ENCODE results near the gene PBX3. TPM values are rescaled to one million over a fixed set of nuclear protein-coding genes. Genes with fewer than 3 reads are reported as not detected.
A peak's percentile ranks its signal among the peaks of the same experiment; 100 is the strongest.

Gene PBX3
- total RNA-seq, 1 donor from 2014 or later: 10.6 TPM

- no peaks in the 10 kb centered on the region for H3K36me3 ChIP-seq (ENCODE audit: control insufficient read depth, insufficient read depth, low read length)
- TF ChIP-seq CTCF (IDR thresholded peaks at IDR 0.05; ENCODE audit: insufficient read depth, low read length, poor library complexity, severe bottlenecking): no peak
- no peaks in the 10 kb centered on the region for H3K27me3 ChIP-seq (ENCODE audit: control insufficient read depth, insufficient read depth, low read length)
- H3K4me3 ChIP-seq (ENCODE audit: low read depth, low read length): peak overlapping the region; percentile 63
- peak; percentile 76 for DNase-seq (ENCODE audit: low read depth)
Measured at GRCh38 chr9:125746017-125746773, 978 bp upstream of the PBX3 start.

- no peak for DNase-seq (ENCODE audit: low read depth)
- no peak for TF ChIP-seq CTCF (IDR thresholded peaks at IDR 0.05; ENCODE audit: insufficient read depth, low read length, poor library complexity, severe bottlenecking)
- H3K27me3 ChIP-seq (ENCODE audit: control insufficient read depth, insufficient read depth, low read length): no peaks in the 10 kb centered on the region
Measured at GRCh38 chr9:125746774-125747052, 460 bp upstream of the PBX3 start.

GRCh38 chr9:125747765-125748445 lies 732 bp downstream of the PBX3 start:
- DNase-seq (ENCODE audit: low read depth): no peak

More at GRCh38 chr9:125746774-125747052, 460 bp upstream of the PBX3 start:
- H3K4me3 ChIP-seq (ENCODE audit: low read depth, low read length): peak overlapping the region; percentile 63
- no peaks in the 10 kb centered on the region for H3K36me3 ChIP-seq (ENCODE audit: control insufficient read depth, insufficient read depth, low read length)

GRCh38 chr9:125748446-125749099 lies 1.4 kb downstream of the PBX3 start:
- TF ChIP-seq CTCF (IDR thresholded peaks at IDR 0.05; ENCODE audit: insufficient read depth, low read length, poor library complexity, severe bottlenecking): no peak
- H3K27me3 ChIP-seq (ENCODE audit: control insufficient read depth, insufficient read depth, low read length): no peaks in the 10 kb centered on the region
- H3K36me3 ChIP-seq (ENCODE audit: control insufficient read depth, insufficient read depth, low read length): no peaks in the 10 kb centered on the region
- H3K4me3 ChIP-seq (ENCODE audit: low read depth, low read length): peak overlapping the region; percentile 63
- no peak for DNase-seq (ENCODE audit: low read depth)

More at GRCh38 chr9:125747765-125748445, 732 bp downstream of the PBX3 start:
- Histone ChIP-seq H3K36me3 (ENCODE audit: control insufficient read depth, insufficient read depth, low read length) (no peaks in the 10 kb centered on the region), H3K27me3 (ENCODE audit: control insufficient read depth, insufficient read depth, low read length) (no peaks in the 10 kb centered on the region), H3K4me3 (ENCODE audit: low read depth, low read length) (peak overlapping the region; percentile 63)
- TF ChIP-seq CTCF (IDR thresholded peaks at IDR 0.05; ENCODE audit: insufficient read depth, low read length, poor library complexity, severe bottlenecking): no peak

- Histone ChIP-seq H3K27me3 (ENCODE audit: control insufficient read depth, insufficient read depth, low read length) (no peaks in the 10 kb centered on the region), H3K4me3 (ENCODE audit: low read depth, low read length) (no peak overlapping the region), H3K36me3 (ENCODE audit: control insufficient read depth, insufficient read depth, low read length) (no peaks in the 10 kb centered on the region)
- no peak for TF ChIP-seq CTCF (IDR thresholded peaks at IDR 0.05; ENCODE audit: insufficient read depth, low read length, poor library complexity, severe bottlenecking)
- DNase-seq (ENCODE audit: low read depth): no peak
Measured at GRCh38 chr9:125749287-125749935, 2.2 kb downstream of the PBX3 start.

Measured in kidney epithelial cell (primary cell).